Liver (tissue), 3 donors: ENCODE results near the gene ASIC1.

Experiments
- GABPA ChIP-seq, 2 donors: IDR thresholded peaks in 1 of 2; conservative IDR thresholded peaks in 1 of 2; 2 replicates each; pipeline ENCODE4 v1.6.1; 2016; ENCODE audit warnings: antibody characterized with exemption in 2 of 2, mild to moderate bottlenecking in 1 of 2, moderate library complexity in 1 of 2
- HNF4G ChIP-seq: IDR thresholded peaks from 2 replicates; pipeline ENCODE4 v1.6.1; 2016; ENCODE audit warnings: antibody characterized with exemption
- JUND ChIP-seq, 2 donors: IDR thresholded peaks; 2 replicates each; pipeline ENCODE4 v1.6.1; 2016; ENCODE audit warnings: antibody characterized with exemption in 2 of 2
- RAD21 ChIP-seq, 2 donors: IDR thresholded peaks; 2 replicates each; pipeline ENCODE4 v1.6.1; 2016; ENCODE audit warnings: antibody characterized with exemption in 2 of 2, mild to moderate bottlenecking in 2 of 2
- RXRA ChIP-seq, 2 donors: IDR thresholded peaks; 2 replicates each; pipeline ENCODE4 v1.6.1; 2017 to 2018; ENCODE audit warnings: antibody characterized with exemption in 2 of 2, mild to moderate bottlenecking in 1 of 2
- SP1 ChIP-seq: IDR thresholded peaks from 2 replicates; pipeline ENCODE4 v1.6.1; 2018; ENCODE audit warnings: antibody characterized with exemption, mild to moderate bottlenecking
- TAF1 ChIP-seq: conservative IDR thresholded peaks from 2 replicates; pipeline ENCODE4 v1.6.1; 2016; ENCODE audit warnings: antibody characterized with exemption, mild to moderate bottlenecking
- YY1 ChIP-seq: IDR thresholded peaks from 2 replicates; pipeline ENCODE4 v1.6.1; 2016; ENCODE audit warnings: antibody characterized with exemption, mild to moderate bottlenecking
- TF ChIP-seq, protein P1 (sequence below): fragments of 150-350 bp; IDR thresholded peaks from 2 replicates; pipeline ENCODE4 v1.5.1; 2017; ENCODE audit warnings: improper control_type of control experiment, low read depth, low read length; ENCODE audit not compliant: missing input control
- TF ChIP-seq, protein P2 (sequence below): IDR thresholded peaks from 2 replicates; pipeline ENCODE4 v1.6.1; 2016; ENCODE audit warnings: antibody characterized with exemption, mild to moderate bottlenecking
- TF ChIP-seq, protein P3 (sequence below): IDR thresholded peaks from 2 replicates; pipeline ENCODE4 v1.6.1; 2016; ENCODE audit warnings: antibody characterized with exemption
- TF ChIP-seq, protein P4 (sequence below): IDR thresholded peaks from 2 replicates; pipeline ENCODE4 v1.6.1; 2016; ENCODE audit warnings: antibody characterized with exemption
- TF ChIP-seq, protein P5 (sequence below): IDR thresholded peaks from 2 replicates; pipeline ENCODE4 v1.6.1; 2016; ENCODE audit warnings: antibody characterized with exemption
- donor health status: healthy.
- donor health status: healthy.

DNA sequence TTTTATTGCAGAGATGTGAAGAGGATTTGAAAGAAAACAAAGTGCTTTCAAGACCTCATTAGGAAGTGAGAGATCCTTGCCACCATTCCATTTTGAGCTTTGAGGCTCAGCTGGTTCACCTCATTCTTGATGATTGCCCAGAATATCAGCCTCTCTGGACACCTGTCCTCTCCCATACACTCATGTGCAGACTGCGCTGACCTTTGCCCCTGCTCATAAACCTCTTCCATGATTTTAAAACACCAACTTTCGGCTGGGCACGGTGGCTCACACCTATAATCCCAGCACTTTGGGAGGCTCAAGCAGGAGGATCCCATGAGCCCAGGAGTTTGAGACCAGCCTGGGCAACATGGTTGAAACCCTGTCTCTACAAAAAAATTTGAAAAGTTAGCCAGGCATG, 63.6 kb downstream of the ASIC1 start:
- TF ChIP-seq, protein P1, sequence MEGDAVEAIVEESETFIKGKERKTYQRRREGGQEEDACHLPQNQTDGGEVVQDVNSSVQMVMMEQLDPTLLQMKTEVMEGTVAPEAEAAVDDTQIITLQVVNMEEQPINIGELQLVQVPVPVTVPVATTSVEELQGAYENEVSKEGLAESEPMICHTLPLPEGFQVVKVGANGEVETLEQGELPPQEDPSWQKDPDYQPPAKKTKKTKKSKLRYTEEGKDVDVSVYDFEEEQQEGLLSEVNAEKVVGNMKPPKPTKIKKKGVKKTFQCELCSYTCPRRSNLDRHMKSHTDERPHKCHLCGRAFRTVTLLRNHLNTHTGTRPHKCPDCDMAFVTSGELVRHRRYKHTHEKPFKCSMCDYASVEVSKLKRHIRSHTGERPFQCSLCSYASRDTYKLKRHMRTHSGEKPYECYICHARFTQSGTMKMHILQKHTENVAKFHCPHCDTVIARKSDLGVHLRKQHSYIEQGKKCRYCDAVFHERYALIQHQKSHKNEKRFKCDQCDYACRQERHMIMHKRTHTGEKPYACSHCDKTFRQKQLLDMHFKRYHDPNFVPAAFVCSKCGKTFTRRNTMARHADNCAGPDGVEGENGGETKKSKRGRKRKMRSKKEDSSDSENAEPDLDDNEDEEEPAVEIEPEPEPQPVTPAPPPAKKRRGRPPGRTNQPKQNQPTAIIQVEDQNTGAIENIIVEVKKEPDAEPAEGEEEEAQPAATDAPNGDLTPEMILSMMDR = no peak
- TF ChIP-seq, protein P2, sequence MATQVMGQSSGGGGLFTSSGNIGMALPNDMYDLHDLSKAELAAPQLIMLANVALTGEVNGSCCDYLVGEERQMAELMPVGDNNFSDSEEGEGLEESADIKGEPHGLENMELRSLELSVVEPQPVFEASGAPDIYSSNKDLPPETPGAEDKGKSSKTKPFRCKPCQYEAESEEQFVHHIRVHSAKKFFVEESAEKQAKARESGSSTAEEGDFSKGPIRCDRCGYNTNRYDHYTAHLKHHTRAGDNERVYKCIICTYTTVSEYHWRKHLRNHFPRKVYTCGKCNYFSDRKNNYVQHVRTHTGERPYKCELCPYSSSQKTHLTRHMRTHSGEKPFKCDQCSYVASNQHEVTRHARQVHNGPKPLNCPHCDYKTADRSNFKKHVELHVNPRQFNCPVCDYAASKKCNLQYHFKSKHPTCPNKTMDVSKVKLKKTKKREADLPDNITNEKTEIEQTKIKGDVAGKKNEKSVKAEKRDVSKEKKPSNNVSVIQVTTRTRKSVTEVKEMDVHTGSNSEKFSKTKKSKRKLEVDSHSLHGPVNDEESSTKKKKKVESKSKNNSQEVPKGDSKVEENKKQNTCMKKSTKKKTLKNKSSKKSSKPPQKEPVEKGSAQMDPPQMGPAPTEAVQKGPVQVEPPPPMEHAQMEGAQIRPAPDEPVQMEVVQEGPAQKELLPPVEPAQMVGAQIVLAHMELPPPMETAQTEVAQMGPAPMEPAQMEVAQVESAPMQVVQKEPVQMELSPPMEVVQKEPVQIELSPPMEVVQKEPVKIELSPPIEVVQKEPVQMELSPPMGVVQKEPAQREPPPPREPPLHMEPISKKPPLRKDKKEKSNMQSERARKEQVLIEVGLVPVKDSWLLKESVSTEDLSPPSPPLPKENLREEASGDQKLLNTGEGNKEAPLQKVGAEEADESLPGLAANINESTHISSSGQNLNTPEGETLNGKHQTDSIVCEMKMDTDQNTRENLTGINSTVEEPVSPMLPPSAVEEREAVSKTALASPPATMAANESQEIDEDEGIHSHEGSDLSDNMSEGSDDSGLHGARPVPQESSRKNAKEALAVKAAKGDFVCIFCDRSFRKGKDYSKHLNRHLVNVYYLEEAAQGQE = no peak
- TF ChIP-seq, protein P3, sequence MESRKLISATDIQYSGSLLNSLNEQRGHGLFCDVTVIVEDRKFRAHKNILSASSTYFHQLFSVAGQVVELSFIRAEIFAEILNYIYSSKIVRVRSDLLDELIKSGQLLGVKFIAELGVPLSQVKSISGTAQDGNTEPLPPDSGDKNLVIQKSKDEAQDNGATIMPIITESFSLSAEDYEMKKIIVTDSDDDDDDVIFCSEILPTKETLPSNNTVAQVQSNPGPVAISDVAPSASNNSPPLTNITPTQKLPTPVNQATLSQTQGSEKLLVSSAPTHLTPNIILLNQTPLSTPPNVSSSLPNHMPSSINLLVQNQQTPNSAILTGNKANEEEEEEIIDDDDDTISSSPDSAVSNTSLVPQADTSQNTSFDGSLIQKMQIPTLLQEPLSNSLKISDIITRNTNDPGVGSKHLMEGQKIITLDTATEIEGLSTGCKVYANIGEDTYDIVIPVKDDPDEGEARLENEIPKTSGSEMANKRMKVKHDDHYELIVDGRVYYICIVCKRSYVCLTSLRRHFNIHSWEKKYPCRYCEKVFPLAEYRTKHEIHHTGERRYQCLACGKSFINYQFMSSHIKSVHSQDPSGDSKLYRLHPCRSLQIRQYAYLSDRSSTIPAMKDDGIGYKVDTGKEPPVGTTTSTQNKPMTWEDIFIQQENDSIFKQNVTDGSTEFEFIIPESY = no peak
- TF ChIP-seq RXRA (IDR thresholded peaks at IDR 0.05) (no peak), TAF1 (no peak), RAD21 (IDR thresholded peaks at IDR 0.05) (no peak), JUND (IDR thresholded peaks at IDR 0.05) (no peak), YY1 (no peak), HNF4G (no peak), GABPA (IDR thresholded peaks at IDR 0.05 in 1 of 2, conservative IDR thresholded peaks at IDR 0.05 in 1 of 2) (no peak), SP1 (no peak)
- TF ChIP-seq, protein P4, sequence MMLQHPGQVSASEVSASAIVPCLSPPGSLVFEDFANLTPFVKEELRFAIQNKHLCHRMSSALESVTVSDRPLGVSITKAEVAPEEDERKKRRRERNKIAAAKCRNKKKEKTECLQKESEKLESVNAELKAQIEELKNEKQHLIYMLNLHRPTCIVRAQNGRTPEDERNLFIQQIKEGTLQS = no peak
- TF ChIP-seq, protein P5, sequence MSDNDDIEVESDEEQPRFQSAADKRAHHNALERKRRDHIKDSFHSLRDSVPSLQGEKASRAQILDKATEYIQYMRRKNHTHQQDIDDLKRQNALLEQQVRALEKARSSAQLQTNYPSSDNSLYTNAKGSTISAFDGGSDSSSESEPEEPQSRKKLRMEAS = no peak
